GM18858 (cell line): Measurements from ENCODE around the gene MUC15.

Experiments used
- ATAC-seq: cut with Tn5 transposase; IDR thresholded peaks from one replicate; pipeline ENCODE4 v1.9.1; 2021; ENCODE audit not compliant: unreplicated experiment

Gene MUC15

DNA sequence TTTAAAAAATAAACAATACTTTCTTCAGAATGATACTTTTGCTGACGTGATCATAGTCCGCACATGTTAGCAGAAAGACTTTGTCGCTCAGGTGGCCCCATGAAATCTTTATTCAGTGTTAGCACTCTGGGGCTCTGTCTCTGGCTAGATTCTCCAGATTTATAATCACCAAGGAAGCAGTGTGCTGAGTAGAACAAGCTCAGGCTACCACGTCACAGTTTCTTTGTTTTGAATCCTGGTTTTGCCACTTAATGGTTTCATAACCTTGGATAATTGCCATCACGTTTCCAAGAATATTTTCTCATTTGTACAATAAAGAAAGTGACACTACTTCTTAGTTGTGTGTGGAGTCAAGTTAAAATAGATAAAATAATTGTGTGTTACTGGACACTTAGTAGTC, 3.9 kb upstream of the MUC15 start:
- no peak for ATAC-seq

DNA sequence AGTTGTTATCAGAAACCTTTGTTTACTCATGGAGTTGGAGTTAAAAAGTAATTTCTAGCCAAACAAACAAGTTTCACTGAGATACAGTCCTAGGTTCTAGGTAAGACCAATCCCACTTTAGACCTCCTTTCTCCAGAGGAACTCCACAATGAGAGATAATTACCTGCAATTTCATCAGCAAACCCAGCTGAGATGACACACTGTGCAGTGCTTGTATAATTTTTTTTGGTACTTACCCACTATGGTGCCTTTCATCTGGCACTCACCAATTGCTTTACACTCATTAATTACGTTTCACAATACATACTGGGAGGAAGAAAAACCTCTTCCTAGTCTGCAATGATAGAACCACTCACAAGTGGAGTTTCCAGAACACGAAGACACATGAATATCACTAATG, 1.8 kb upstream of the MUC15 start:
- ATAC-seq, result no peak

DNA sequence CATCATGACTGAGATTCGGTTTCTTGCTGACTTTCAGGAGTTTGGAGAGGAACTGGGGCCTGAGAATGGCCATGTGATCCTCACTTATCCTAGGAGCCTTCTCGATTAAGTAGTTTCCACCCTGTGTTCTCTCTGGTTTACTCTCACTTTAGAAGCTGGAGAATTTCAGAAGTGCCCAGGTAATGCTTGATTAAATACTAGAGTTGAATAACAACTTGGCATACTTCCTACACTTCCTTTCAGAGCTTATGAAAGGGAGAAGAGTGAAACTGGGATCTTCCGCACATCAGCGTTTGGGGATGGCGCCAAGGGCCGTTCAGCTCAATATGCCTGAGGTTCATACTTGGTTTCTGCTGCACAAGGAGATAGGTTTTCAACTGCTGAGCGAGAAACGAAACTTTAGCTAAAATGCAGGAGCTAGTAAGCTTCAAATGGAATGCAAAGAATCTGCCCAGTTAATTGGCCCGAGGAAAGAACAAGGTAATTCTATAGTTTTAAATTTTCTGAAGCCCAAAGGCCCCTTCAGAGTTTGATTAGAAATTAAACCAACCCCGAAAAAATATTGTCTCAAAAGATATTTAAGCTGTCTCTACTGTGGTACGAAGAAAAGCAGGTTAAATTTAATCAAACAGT, 823 bp upstream of the MUC15 start:
- no peak for ATAC-seq

DNA sequence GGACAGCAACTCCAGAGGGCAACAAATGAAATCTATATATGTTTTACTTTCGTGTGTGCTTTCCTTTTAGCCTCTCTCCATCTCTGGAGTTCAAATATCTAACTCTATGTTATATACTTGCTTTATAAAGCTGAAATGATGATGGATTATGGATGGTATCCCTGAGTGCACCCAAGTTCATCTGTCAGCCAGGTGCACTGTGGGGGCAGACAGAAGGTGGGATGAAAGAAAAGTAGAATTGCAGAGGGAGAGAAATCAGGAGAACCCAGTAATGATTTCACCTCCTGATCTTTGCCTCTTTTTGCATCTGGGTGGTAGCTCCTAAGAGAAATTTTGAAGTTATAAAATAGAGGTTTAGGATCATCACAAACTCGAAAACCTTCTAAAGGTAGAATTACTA, 2.4 kb downstream of the MUC15 start:
- ATAC-seq, result no peak

DNA sequence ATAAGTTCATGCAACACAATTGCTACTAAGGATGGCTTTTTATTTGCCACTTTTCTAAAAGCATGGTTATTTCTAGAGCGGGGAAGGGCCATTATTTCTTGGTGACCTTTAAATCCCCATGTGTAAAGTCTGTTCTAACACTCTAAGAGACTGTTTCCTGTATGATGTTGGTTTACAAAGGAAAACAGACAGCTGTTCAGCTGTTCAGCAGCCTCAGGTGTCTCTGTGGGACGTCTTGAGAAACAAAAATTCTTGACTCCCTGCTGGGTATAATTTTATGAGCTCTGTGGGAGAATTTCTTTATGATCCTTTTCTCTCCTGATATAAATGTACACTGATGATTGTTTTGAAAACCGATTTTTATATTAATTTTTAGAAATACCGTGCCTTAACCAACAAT, 13.9 kb downstream of the MUC15 start:
- no peak for ATAC-seq

DNA sequence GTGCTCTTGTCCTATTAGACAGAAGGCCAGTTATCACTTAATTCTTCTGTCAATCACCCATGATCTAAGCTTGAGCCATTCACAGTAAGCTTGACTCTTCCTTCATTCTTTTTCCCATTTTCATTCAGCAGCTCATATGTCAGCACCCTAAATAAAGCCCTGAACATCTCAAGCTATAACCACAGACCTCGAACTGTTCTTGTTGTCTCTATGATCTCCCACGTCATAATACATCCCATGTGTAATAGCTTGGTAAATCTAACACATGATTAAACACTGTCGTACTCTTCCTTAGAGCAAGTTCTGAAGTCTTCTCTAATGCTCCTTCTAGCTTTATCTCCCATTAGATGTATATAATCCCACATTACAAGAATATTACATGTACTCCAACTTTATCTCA, 14.4 kb downstream of the MUC15 start:
- no peak for ATAC-seq

DNA sequence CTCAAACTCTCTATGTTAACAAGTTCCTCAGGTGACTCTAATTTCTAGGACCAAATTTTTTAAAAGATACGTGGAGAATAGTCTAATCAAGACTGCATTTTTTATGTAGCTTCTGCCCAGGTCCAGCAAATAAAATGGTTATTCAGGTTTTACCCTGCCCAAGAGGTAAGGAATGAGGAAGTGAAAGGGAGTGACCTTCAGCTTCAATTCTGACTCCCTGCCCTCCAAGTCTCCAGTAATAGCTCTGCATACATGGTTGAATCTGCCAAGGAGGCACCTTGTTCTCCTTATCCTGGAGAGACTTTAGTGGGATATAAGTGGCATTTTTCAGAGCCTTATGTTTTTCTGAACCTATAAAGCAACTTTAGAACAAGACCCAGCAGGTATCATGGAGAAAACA, 15.5 kb downstream of the MUC15 start:
- ATAC-seq, result no peak

DNA sequence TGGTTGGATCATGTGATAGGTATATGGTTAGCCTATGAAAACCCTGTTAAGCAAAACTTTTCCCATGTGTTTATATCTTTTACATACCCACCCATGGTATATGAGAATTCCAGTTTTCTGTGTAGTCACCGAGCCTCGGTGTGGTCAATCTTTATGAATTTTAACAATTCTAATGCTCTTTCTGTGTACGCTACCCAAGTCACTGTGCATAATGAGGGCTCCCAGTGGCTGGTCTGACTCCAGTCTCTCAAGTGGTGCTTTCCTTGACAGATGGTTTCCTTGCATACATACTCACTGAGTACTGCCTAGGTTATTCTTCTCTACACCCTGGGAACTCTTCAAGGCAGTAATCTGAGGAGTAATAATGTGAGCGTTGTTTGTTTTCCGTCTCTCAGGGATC, 17.6 kb downstream of the MUC15 start:
- ATAC-seq, result no peak

DNA sequence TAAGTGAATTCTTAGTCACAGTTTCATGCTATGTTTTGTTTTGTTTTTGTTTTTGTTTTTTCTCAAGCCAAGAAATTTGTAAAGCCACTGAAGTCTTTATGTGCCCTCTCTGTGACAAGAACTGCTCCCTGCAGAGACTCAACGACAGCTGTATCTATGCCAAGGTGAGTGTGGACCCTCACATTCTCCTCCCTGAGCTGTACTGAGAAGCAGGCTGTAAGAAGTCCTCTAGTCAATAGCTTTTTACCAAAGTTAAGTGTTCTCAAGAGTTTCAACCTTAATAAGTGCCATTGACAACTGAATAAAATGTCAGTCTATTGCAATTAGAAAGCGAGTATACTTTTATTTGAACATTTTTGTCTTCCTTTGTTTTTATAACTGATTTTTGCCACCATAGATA, 18.9 kb downstream of the MUC15 start:
- no peak for ATAC-seq

DNA sequence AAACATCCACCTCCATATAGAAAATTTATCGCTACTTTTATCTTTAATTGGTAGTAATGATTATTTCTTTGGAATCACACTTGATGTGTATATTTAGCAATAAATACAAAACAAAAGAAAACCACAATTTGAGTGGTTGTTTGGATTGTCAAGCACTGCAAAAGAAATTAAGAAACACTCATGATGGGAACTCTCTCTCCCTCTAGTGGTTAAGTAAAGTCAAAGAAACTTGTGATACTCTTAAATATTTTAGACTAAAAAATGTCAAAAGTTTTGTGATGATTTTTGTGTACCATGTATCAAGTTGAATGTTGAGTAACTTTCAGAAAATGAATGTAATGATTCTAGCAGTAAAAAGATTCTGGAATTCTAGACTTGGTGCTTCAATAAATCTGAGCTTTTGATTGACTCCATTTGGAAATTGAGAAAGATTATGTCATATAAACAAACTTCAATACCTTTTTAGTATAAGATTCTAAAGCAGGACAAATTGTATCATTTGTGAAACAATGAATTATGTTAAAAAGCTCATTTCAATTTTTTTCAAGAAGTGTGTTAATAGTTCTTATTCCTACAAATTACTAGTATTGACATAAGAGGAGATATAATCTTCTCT, 20.8 kb downstream of the MUC15 start:
- no peak for ATAC-seq

DNA sequence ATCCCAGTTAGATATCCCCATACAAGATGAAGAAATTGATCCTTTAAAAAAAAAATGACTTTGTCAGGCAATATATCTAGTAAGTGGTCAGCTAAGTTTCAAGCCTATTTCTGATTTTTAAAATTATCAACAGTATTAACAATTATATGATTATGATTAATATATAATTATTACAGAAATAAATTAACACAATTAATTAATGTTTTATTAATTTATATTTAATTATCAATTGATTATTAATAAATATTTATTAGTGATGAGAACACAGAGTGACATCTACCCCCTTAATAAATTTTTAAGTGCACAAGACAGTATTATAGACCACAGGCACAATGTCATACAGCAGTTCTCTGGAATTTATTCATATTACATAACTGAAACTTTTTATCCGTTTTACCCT, 22.0 kb downstream of the MUC15 start:
- ATAC-seq, result no peak

DNA sequence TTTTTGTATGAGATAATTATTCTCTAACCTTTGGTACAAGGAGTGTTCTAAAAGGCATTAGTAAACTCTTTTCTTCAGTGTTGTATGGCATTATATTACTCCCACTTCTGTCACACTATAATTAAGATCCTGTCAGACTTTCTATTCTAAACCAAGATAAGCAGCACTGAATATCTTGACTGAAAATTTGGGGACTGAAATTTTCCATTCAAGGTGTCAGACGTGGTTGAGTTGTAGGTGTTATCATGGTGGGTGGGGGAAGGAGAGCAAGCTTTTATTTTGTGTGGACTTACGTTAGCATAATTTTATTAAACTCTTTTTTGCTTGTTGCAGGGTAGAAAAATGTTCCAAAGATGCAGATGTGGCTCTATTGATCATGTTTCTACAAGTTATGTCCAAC, 22.9 kb downstream of the MUC15 start:
- no peak for ATAC-seq

DNA sequence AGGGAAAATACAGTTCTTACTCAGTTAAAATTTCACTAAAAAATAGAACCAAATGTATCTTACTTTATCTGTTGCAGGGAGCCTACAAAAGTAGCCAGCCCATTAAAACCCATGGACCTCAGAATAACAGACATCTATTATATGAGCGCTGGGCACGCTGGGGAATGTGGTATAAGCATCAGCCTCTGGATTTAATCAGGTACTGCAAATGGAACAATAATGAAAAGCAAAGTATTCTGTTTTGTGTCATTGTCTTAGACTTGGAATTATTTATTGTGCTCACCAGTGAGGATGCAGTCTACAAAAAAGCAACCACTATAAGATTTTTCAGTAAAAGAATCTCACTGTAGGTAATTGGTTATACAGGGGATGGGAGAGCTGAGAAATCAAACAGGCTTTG, 30.2 kb downstream of the MUC15 start:
- ATAC-seq, result no peak

DNA sequence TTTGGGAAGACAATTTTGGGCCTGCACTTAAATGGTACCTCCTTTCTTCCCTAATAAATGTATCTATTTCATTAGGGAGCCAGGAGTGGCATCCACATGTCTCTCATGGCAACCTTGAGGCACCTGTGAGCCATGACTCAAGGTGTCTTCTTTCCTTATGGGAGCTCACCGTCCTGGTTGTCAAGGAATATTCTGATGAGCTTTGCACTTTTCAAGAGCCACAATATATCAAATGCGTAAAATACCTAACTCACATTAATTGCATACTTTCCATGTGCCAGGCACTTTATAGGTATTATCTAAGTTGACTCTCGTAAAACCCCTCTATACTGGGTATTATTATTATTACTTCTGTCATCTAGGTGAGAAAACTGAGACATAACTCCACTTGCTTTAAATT, 32.5 kb downstream of the MUC15 start:
- ATAC-seq, result no peak

DNA sequence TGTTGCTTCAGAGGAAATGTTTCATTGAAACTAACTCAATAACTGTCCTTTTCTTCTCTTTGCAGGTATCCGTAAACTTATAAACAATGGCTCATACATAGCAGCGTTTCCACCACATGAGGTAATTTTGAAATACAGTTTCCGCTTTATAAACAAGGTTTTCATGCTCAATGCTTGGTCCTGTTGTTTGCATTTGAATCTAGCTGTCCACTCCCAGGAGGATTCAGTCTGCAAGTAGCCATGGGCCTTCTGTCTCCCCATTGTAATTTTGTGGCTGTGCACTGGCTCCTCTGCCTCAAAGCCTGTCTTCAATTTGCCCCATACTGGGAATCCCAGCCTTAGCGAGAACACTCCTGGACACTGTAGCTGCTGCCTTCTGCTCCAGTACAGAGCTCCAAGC, 34.7 kb downstream of the MUC15 start:
- ATAC-seq, result no peak

DNA sequence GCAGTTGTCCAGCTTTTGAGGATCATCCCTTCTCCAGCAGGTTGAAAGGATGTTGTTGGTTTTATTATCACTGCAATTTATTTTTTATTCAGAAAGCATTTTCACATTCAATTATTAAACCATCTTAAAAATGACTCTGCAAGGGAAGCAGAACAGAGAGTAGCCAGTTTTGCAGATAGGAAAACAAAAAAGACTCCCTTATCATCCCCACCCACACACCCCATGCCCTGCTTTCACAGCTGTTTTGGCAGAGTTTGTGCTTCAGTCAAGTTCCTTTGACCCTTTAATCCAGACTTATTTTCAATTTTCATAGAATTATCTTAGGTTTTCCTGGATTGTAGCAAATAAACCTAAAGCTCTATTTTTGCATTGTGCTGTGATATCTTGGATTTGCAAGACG, 44.4 kb downstream of the MUC15 start:
- ATAC-seq, result no peak

DNA sequence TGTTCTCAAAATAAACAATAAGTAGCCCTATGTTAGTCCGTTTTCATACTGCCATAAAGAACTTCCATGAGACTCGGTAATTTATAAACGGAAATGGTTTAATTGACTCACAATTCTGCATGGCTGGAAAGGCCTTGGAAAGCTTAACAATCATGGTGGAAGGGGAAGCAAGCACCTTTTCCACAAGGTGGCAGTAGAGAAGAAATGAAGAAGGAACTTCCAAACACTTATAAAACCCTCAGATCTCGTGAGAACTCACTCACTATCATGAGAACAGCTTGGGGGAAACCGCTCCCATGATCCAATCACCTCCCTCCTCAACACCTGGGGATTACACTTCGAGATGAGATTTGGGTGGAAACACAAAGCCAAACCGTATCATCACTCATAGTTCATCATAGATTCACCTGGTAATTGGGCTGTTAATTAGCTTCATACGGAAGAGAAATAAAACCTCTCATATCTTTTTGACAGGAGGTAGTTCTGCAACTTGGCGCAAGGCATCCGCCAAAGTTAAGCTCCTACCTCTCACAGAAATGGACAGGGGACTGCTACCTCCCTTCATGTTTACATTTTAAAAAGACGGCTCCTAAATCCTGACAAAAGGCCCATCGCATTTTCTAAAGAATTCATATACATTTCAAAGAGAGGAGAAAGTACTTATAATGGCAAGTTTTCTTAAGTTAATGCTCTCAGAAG, 49.0 kb downstream of the MUC15 start:
- peak; percentile 57 for ATAC-seq

DNA sequence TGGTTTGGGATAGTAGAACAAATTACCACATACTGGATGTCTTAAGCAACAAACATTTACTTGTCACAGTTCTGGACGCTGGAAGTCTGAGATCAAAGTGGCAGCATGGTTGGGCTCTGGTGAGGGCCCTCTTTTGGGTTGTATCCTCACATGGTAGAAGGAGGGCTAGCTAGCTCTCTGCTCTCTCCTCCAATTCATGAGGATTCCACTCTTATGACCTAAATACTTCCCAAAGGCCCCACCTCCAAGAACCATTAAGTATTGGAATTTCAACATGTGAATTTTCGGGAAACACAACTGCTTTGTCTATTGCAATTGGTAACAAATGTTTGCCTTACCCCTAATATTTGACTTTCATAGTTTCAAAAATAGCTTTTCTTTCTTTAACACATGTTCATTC, 52.6 kb downstream of the MUC15 start:
- no peak for ATAC-seq

DNA sequence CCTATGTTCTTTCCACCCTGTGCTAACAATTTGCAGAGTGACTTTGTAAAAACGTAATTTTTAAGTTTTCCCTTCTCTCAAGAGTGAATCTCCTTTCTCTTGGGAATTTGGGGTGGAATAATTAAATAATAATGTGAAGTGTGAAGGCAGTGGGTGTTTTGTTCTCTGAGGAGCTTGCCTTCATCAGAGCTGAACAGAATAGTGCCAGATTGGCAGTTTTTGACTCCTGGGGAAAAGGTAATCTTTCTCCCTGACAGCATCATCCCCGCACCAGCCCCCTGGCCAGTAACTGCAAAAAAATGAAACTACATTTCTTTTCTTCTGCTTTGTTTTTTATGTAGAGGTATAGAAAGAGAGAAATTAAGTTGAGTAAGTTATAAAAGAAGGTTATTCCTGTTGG, 59.9 kb downstream of the MUC15 start:
- ATAC-seq, result no peak

DNA sequence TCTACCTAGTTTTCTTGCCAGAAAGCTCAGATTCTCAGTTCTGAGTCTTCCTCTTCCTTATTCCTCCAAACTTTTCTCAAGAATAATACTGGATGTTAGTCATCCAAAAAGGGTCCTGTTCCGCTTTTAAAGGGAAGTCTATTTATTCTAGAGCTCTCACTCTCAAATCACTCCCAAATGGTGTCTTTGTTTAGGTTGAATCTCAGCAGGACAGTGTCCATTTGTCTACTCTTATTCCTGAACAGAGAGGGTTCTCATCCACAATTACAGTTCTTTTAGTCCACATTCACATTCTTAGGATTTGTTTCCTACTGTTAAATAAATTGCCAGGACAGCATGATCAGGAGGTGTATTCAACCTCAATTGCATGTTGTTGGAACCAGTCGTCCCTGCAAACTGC, 61.3 kb downstream of the MUC15 start:
- no peak for ATAC-seq

DNA sequence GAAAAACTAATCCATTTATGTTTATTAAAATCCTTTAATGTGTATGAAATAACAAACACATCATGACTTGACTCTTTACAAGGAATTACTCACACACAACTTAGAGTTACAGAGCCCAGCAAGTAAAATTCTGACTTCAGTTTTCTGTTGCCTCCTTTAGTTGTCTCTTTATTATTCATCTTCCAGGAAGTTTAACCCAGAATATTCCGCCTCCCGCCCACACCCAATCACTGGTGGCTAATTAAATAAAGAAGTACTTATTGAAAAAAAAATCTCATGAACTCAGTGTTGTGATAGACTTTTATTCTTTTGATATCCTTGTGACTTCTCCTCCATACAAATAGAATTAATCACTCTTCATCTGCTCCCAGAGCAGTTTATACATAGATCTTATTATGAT, 61.9 kb downstream of the MUC15 start:
- no peak for ATAC-seq
